HepG2 (cell line): Measurements from ENCODE around the gene PSMD4. TPM values are rescaled to one million over a fixed set of nuclear protein-coding genes. Genes with fewer than 3 reads are reported as not detected.

Experiments
- BRCA1 ChIP-seq: sonication (generic); formaldehyde crosslinking; IDR thresholded peaks from 2 replicates; pipeline ENCODE4 v1.4.0; 2020; ENCODE audit warnings: missing genetic modification reagents
- CENPBD1 ChIP-seq: sonication (generic); formaldehyde crosslinking; IDR thresholded peaks from 2 replicates; pipeline ENCODE4 v1.8.0; 2022; ENCODE audit warnings: missing genetic modification reagents, low read depth, mild to moderate bottlenecking, borderline replicate concordance
- E2F2 ChIP-seq: sonication (generic); formaldehyde crosslinking; IDR thresholded peaks from 2 replicates; pipeline ENCODE4 v1.4.0; 2020; ENCODE audit warnings: missing genetic modification reagents, borderline replicate concordance
- ELF3 ChIP-seq: IDR thresholded peaks from 2 replicates; pipeline ENCODE4 v1.6.1; 2016; ENCODE audit warnings: missing genetic modification reagents, missing compliant biosample characterization
- ISX ChIP-seq: sonication (generic); formaldehyde crosslinking; conservative IDR thresholded peaks from 2 replicates; pipeline ENCODE4 v1.5.0; 2020; ENCODE audit warnings: missing genetic modification reagents
- MAZ ChIP-seq, 2 experiments: sonication (generic) in 1 of 2; formaldehyde crosslinking in 1 of 2; IDR thresholded peaks; 2 replicates each; pipeline versions ENCODE4 v1.5.0 to v1.6.1; 2012 to 2020; ENCODE audit warnings: low read depth in 2 of 2, mild to moderate bottlenecking in 2 of 2, borderline replicate concordance in 1 of 2, improper control_type of control experiment in 1 of 2, low read length in 1 of 2, missing genetic modification reagents in 1 of 2, moderate library complexity in 1 of 2
- MIER2 ChIP-seq: IDR thresholded peaks from 2 replicates; pipeline ENCODE4 v1.6.1; 2016; ENCODE audit warnings: missing biosample characterization, missing genetic modification reagents
- NBN ChIP-seq: fragments of 450-650 bp; conservative IDR thresholded peaks from 2 replicates; pipeline ENCODE4 v1.6.1; 2017
- NFE2L1 ChIP-seq: sonication (generic); formaldehyde crosslinking; IDR thresholded peaks from 2 replicates; pipeline ENCODE4 v1.4.0; 2020; ENCODE audit warnings: missing genetic modification reagents, mild to moderate bottlenecking, borderline replicate concordance
- SCMH1 ChIP-seq: sonication (generic); formaldehyde crosslinking; IDR thresholded peaks from 2 replicates; pipeline ENCODE4 v1.9.0; 2021; ENCODE audit warnings: missing genetic modification reagents, mild to moderate bottlenecking, borderline replicate concordance
- TBL1XR1 ChIP-seq: fragments of 150-350 bp; IDR thresholded peaks from 2 replicates; pipeline ENCODE4 v1.6.1; 2014; ENCODE audit warnings: borderline replicate concordance, low read length; ENCODE audit not compliant: partially characterized antibody
- TBX3 ChIP-seq: fragments of 450-650 bp; IDR thresholded peaks from 2 replicates; pipeline ENCODE4 v1.6.1; 2017; ENCODE audit warnings: antibody characterized with exemption, mild to moderate bottlenecking, inconsistent platforms, borderline replicate concordance
- THAP8 ChIP-seq: sonication (generic); formaldehyde crosslinking; IDR thresholded peaks from 2 replicates; pipeline ENCODE4 v1.5.1; 2020; ENCODE audit warnings: missing genetic modification reagents, mild to moderate bottlenecking, borderline replicate concordance
- ZFP62 ChIP-seq: sonication (generic); formaldehyde crosslinking; IDR thresholded peaks from 2 replicates; pipeline ENCODE4 v1.4.0; 2020; ENCODE audit warnings: missing genetic modification reagents
- ZFY ChIP-seq: sonication (generic); formaldehyde crosslinking; IDR thresholded peaks from 2 replicates; pipeline ENCODE4 v1.4.0; 2020; ENCODE audit warnings: missing genetic modification reagents
- ZNF10 ChIP-seq: sonication (generic); formaldehyde crosslinking; IDR thresholded peaks from 2 replicates; pipeline ENCODE4 v1.4.0; 2020; ENCODE audit warnings: mild to moderate bottlenecking, low read depth, missing genetic modification reagents, borderline replicate concordance
- ZNF383 ChIP-seq: sonication (generic); formaldehyde crosslinking; IDR thresholded peaks from 2 replicates; pipeline ENCODE4 v1.4.0; 2020; ENCODE audit warnings: missing genetic modification reagents, mild to moderate bottlenecking, borderline replicate concordance
- ZNF547 ChIP-seq: sonication (generic); formaldehyde crosslinking; IDR thresholded peaks from 2 replicates; pipeline ENCODE4 v1.5.1; 2020; ENCODE audit warnings: mild to moderate bottlenecking, missing genetic modification reagents
- ZNF556 ChIP-seq: sonication (generic); formaldehyde crosslinking; IDR thresholded peaks from 2 replicates; pipeline ENCODE4 v1.4.0; 2020; ENCODE audit warnings: mild to moderate bottlenecking, missing genetic modification reagents, borderline replicate concordance
- ZNF646 ChIP-seq: sonication (generic); formaldehyde crosslinking; IDR thresholded peaks from 2 replicates; pipeline ENCODE4 v1.9.0; 2021; ENCODE audit warnings: mild to moderate bottlenecking, missing genetic modification reagents
- ZNF790 ChIP-seq: sonication (generic); formaldehyde crosslinking; IDR thresholded peaks from 2 replicates; pipeline ENCODE4 v1.8.0; 2022; ENCODE audit warnings: missing genetic modification reagents, mild to moderate bottlenecking, borderline replicate concordance
- polyA plus RNA-seq, 8 experiments: library from polyadenylated mRNA; depleted of rRNA in 3 of 8; stranded (reverse) in 7 of 8; unstranded in 1 of 8; fragments of >200 nt; fragmentation: Illumina TruSeq in 4 of 8; extraction: Trizol in 4 of 8; gene quantifications; 2 replicates each; pipeline versions ENCODE4 v1.2.1 to v1.2.3, GENCODE V29; 2011 to 2016; ENCODE audit warnings: low read depth in 4 of 8, missing spikeins in 1 of 8, mixed read lengths in 1 of 8; ENCODE audit not compliant: insufficient read depth in 1 of 8
- total RNA-seq, 5 experiments: library from RNA; depleted of rRNA; stranded (reverse); fragments of >200 nt; fragmentation: Illumina TruSeq; extraction: Trizol; gene quantifications; 2 replicates each; pipeline ENCODE4 v1.2.3, GENCODE V29; 2016; ENCODE audit warnings: low read depth in 1 of 5

The PSMD4 gene
- total and polyA plus RNA-seq, 2 of the 13 experiments (the other 11 are each of a cell fraction or from before 2014, with no cell fraction given): 194 to 243 TPM

- peak; percentile 91 for TF ChIP-seq MAZ (IDR thresholded peaks at IDR 0.05; ENCODE audit: borderline replicate concordance, low read depth, low read length)
- peak; percentile 78 for TF ChIP-seq MAZ (CRISPR knock-in tag; IDR thresholded peaks at IDR 0.05; ENCODE audit: low read depth)
- no peak for TF ChIP-seq ZNF10 (CRISPR knock-in tag)
- peak; percentile 21; the same call in 1 of the 2 replicates for TF ChIP-seq BRCA1
- no peak for TF ChIP-seq ZFP62
- no peak for TF ChIP-seq CENPBD1 (CRISPR knock-in tag)
- no peak for TF ChIP-seq ZFY (CRISPR knock-in tag)
- no peak; the same call in 1 of the 2 replicates for TF ChIP-seq THAP8 (CRISPR knock-in tag)
- no peak for TF ChIP-seq MIER2
- no peak for TF ChIP-seq NFE2L1
- no peak for TF ChIP-seq E2F2 (CRISPR knock-in tag)
- TF ChIP-seq ZNF383 (CRISPR knock-in tag): no peak
- no peak for TF ChIP-seq ZNF547 (CRISPR knock-in tag)
- TF ChIP-seq ELF3 (CRISPR knock-in tag): no peak
- no peak for TF ChIP-seq NBN
- TF ChIP-seq ZNF790 (CRISPR knock-in tag): no peak
- TF ChIP-seq TBL1XR1: peak; percentile 7
- TF ChIP-seq ZNF556 (CRISPR knock-in tag): peak; percentile 93
- TF ChIP-seq SCMH1 (CRISPR knock-in tag): no peak
- no peak for TF ChIP-seq ZNF646 (CRISPR knock-in tag)
- no peak; the same call in 1 of the 2 replicates for TF ChIP-seq TBX3
- no peak for TF ChIP-seq ISX (CRISPR knock-in tag)
Observed at GRCh38 chr1:151281225-151281968, 26.9 kb downstream of the PSMD4 start (continued).
